CD14-positive monocyte (primary cell): ENCODE results near the gene SUPT5H. TPM values are rescaled to one million over a fixed set of nuclear protein-coding genes. Genes with fewer than 3 reads are reported as not detected.

Experiments used
- DNase-seq, 3 donors: peaks; one replicate each; pipeline ENCODE4 v3.0.0-alpha.2; 2011 to 2022
- H2AFZ ChIP-seq: 2 replicates; pipeline ENCODE4 v1.6.0; 2012; ENCODE audit warnings: mild to moderate bottlenecking, low read depth, low read length, inconsistent platforms; ENCODE audit not compliant: insufficient read depth, poor library complexity, severe bottlenecking
- H3K27ac ChIP-seq, 2 donors: 1 replicate in 1 of 2; 2 replicates in 1 of 2; pipeline ENCODE4 v1.5.1; 2012 to 2013; ENCODE audit warnings: low read length in 2 of 2, control low read depth in 1 of 2, inconsistent platforms in 1 of 2, low read depth in 1 of 2, mild to moderate bottlenecking in 1 of 2
- H3K27me3 ChIP-seq, 2 donors: one replicate each; pipeline versions ENCODE4 v1.6.0 to v1.6.1; 2011 to 2013; ENCODE audit warnings: low read length in 2 of 2; ENCODE audit not compliant: control insufficient read depth in 2 of 2, insufficient read depth in 2 of 2
- H3K36me3 ChIP-seq, 2 donors: replicated peaks in 1 of 2; 1 replicate in 1 of 2; 2 replicates in 1 of 2; pipeline versions ENCODE4 v1.5.1 to v1.6.1; 2012 to 2013; ENCODE audit warnings: low read length in 2 of 2, control low read depth in 1 of 2, inconsistent platforms in 1 of 2, mild to moderate bottlenecking in 1 of 2; ENCODE audit not compliant: insufficient read depth in 2 of 2, control insufficient read depth in 1 of 2
- H3K4me1 ChIP-seq, 2 donors: 1 replicate in 1 of 2; 2 replicates in 1 of 2; pipeline versions ENCODE4 v1.5.1 to v1.6.1; 2012 to 2013; ENCODE audit warnings: low read length in 2 of 2, control low read depth in 1 of 2, inconsistent platforms in 1 of 2, mild to moderate bottlenecking in 1 of 2, moderate library complexity in 1 of 2; ENCODE audit not compliant: insufficient read depth in 2 of 2, control insufficient read depth in 1 of 2
- H3K4me2 ChIP-seq: replicated peaks from 2 replicates; pipeline ENCODE3; 2012; ENCODE audit warnings: low read length, moderate library complexity, mild to moderate bottlenecking; ENCODE audit not compliant: poor library complexity, severe bottlenecking; ENCODE audit errors: extremely low read depth
- H3K4me3 ChIP-seq, 3 experiments: fragments of 200-600 bp in 1 of 3; sonication (generic) in 1 of 3; replicated peaks in 1 of 3; 1 replicate in 2 of 3; 2 replicates in 1 of 3; pipeline ENCODE4 v1.5.1; 2011 to 2013; ENCODE audit warnings: low read length in 3 of 3, mild to moderate bottlenecking in 3 of 3, control low read depth in 2 of 3, low read depth in 2 of 3, inconsistent platforms in 1 of 3, moderate library complexity in 1 of 3
- H3K79me2 ChIP-seq: 2 replicates; pipeline ENCODE4 v1.6.0; 2012; ENCODE audit warnings: mild to moderate bottlenecking, control low read depth, inconsistent platforms, low read length, moderate library complexity; ENCODE audit not compliant: insufficient read depth
- H3K9ac ChIP-seq: 2 replicates; pipeline ENCODE4 v1.6.0; 2017; ENCODE audit warnings: low read length, mild to moderate bottlenecking; ENCODE audit not compliant: insufficient read depth, poor library complexity, severe bottlenecking
- H3K9me3 ChIP-seq, 2 donors: replicated peaks in 1 of 2; 1 replicate in 1 of 2; 2 replicates in 1 of 2; pipeline versions ENCODE4 v1.5.1 to v1.6.1; 2012 to 2013; ENCODE audit warnings: low read length in 2 of 2, control low read depth in 1 of 2; ENCODE audit not compliant: control insufficient read depth in 1 of 2, insufficient read depth in 1 of 2
- H4K20me1 ChIP-seq: 2 replicates; pipeline ENCODE4 v1.6.0; 2012; ENCODE audit warnings: mild to moderate bottlenecking, low read length, control low read depth, moderate library complexity; ENCODE audit not compliant: insufficient read depth
- H3K27ac Mint-ChIP-seq, 7 donors: one replicate each; pipeline ENCODE4 v1.8.0; 2020; ENCODE audit warnings: mild to moderate bottlenecking in 7 of 7, mixed read lengths in 7 of 7, moderate library complexity in 6 of 7, inconsistent platforms in 2 of 7
- H3K27me3 Mint-ChIP-seq, 3 donors: one replicate each; pipeline ENCODE4 v1.8.0; 2021 to 2022; ENCODE audit warnings: low read depth in 3 of 3, mild to moderate bottlenecking in 3 of 3, mixed read lengths in 3 of 3, moderate library complexity in 3 of 3, inconsistent platforms in 1 of 3
- H3K36me3 Mint-ChIP-seq, 2 donors: one replicate each; pipeline ENCODE4 v1.8.0; 2020; ENCODE audit warnings: mixed read lengths in 2 of 2, inconsistent platforms in 1 of 2, mild to moderate bottlenecking in 1 of 2
- H3K4me1 Mint-ChIP-seq: one replicate; pipeline ENCODE4 v1.8.0; 2020; ENCODE audit warnings: mild to moderate bottlenecking, mixed read lengths
- H3K4me3 Mint-ChIP-seq, 2 donors: one replicate each; pipeline ENCODE4 v1.8.0; 2020; ENCODE audit warnings: mild to moderate bottlenecking in 2 of 2, mixed read lengths in 2 of 2, moderate library complexity in 1 of 2
- H3K9me3 Mint-ChIP-seq, 7 donors: one replicate each; pipeline ENCODE4 v1.8.0; 2020 to 2022; ENCODE audit warnings: mixed read lengths in 7 of 7, mild to moderate bottlenecking in 6 of 7, moderate library complexity in 6 of 7, inconsistent platforms in 2 of 7
- WGBS: methylation state at CpG from one replicate; pipeline ENCODE4 v1.1.5; 2013; ENCODE audit warnings: missing lambda C conversion rate; ENCODE audit not compliant: insufficient coverage; 5-methylcytosine and 5-hydroxymethylcytosine counted together
- intact Hi-C, 2 donors: fragments of 100-400 bp; cut with micrococcal nuclease; formaldehyde crosslinking; loops; one replicate each; pipeline versions ENCODE4 v1.15.0 to v1.15.1; 2023
- polyA minus RNA-seq: library from RNA; depleted of rRNA, polyadenylated mRNA; stranded (reverse); fragments of >200 nt; gene quantifications from 2 replicates; pipeline ENCODE4 v1.2.3, GENCODE V29; 2012
- polyA plus RNA-seq, 3 donors: library from polyadenylated mRNA; depleted of rRNA in 1 of 3; unstranded in 2 of 3; stranded (reverse) in 1 of 3; fragments of 300-500 nt in 2 of 3; fragments of >200 nt in 1 of 3; fragmentation: Illumina TruSeq in 2 of 3; gene quantifications; 1 replicate in 2 of 3; 2 replicates in 1 of 3; pipeline ENCODE4 v1.2.3, GENCODE V29; 2012 to 2021
- total RNA-seq, 12 experiments: library from RNA in 1 of 12; stranded (reverse) in 1 of 12; fragments of 120-200 nt in 1 of 12; gene quantifications; one replicate each; pipeline ENCODE4 v1.2.4 and lab custom pipeline; 2013 to 2026; ENCODE audit warnings: mixed read lengths in 6 of 12, inconsistent platforms in 1 of 12
- TF ChIP-seq, protein P1 (sequence below): fragments of 200-600 bp; IDR thresholded peaks from one replicate; pipeline ENCODE4 v1.8.0; 2022; ENCODE audit warnings: antibody characterized with exemption, mild to moderate bottlenecking

SUPT5H gene
- total RNA-seq (2013), result 69.4 TPM
- polyA plus RNA-seq, result 10 to 100 TPM; 43.6 to 83.2 (median 50.7) TPM
- 50.3 and 71.2 TPM in 2 replicates for polyA minus RNA-seq
- total RNA-seq (lab: John Stamatoyannopoulos, UW), result 37.9 to 113 (median 87.0) reads per million in 11 experiments

DNA sequence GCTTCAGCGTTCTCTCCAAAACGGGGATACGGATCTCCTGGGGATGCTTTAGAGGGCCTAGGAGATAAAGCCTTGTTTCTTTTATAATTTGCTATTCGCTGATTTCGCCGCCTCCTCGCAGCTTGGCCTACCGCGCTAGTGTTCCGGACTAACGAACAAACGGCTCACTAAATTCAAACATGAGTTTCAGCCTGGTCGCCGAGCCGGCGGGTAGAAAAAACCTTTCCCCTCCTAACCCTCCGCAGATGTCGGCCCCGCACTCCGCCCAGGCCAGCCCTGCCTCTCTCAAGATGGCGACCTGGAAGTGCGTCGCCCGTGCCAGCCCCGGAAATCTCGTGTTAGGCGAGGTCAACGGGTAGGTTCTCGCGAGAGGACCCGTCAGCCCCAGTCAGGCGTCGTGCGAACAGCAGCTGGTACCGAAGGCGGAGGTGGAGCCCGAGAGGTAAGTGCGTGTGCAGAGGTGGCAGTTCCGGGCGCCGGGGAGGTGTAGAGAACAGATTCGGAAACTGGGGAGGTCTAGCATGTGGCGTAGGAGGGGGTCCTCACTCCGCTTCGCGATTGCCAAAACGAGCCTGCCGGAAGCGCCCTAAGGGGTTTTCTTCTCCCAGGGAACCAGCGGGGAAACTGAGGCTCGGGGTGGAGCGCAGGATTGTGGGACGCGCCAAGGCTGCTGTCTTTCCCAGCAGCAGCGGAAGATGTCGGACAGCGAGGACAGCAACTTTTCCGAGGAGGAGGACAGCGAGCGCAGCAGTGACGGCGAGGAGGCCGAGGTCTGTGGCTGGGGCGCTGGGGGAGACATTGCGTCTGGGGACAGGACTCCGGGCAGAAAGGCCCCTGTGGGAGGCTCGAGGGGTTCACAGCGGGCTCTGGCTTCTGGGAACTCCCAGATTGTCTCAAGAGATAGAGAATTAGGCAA lies at the start of gene SUPT5H:
Gene SUPT5H, plus strand, starts transcription at position 387 of the 916 bp plus-strand sequence. Its CDS starts 309 bp downstream, at position 696.
- peak within 1 kb of the TSS; percentile 77 for H2AFZ ChIP-seq
- peaks cover 0 to 3% (median 0%) of the 10 kb centered on the region in 7 donors for H3K9me3 Mint-ChIP-seq
- H3K9me3 ChIP-seq, result no peaks in the 10 kb centered on the region
- peaks cover 16 to 23% of the 10 kb centered on the region in 2 donors for H3K36me3 Mint-ChIP-seq
- H4K20me1 ChIP-seq, result peaks cover 30% of the 10 kb centered on the region
- peak within 1 kb of the TSS; percentile 94 to 100 for H3K27ac ChIP-seq
- peaks cover 0 to 5% (median 3%) of the 10 kb centered on the region in 3 donors for H3K27me3 Mint-ChIP-seq
- H3K27ac Mint-ChIP-seq, result peak within 1 kb of the TSS; percentile 89 to 100 (median 99)
- no peaks in the 10 kb centered on the region for H3K27me3 ChIP-seq
- peaks cover 4 to 18% of the 10 kb centered on the region in 2 donors for H3K36me3 ChIP-seq
- H3K4me3 Mint-ChIP-seq, result peak within 1 kb of the TSS; percentile 97 to 98
- under 1% methylated on average over 68 of the region's 68 CpGs for WGBS
- intact Hi-C loops, result loop anchor here (2.0 to 10.0 kb wide), 3 partner anchors 57 to 92 kb away; partner anchors contain the start of gene EID2B (in 1 of the 2)
- DNase-seq, result peak; percentile 97
- peak within 1 kb of the TSS; percentile 55 to 100 (median 95) for H3K4me3 ChIP-seq
- H3K4me1 ChIP-seq, result peaks cover 36 to 40% of the 10 kb centered on the region in 2 donors
- TF ChIP-seq, protein P1, sequence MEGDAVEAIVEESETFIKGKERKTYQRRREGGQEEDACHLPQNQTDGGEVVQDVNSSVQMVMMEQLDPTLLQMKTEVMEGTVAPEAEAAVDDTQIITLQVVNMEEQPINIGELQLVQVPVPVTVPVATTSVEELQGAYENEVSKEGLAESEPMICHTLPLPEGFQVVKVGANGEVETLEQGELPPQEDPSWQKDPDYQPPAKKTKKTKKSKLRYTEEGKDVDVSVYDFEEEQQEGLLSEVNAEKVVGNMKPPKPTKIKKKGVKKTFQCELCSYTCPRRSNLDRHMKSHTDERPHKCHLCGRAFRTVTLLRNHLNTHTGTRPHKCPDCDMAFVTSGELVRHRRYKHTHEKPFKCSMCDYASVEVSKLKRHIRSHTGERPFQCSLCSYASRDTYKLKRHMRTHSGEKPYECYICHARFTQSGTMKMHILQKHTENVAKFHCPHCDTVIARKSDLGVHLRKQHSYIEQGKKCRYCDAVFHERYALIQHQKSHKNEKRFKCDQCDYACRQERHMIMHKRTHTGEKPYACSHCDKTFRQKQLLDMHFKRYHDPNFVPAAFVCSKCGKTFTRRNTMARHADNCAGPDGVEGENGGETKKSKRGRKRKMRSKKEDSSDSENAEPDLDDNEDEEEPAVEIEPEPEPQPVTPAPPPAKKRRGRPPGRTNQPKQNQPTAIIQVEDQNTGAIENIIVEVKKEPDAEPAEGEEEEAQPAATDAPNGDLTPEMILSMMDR, result no peak
- H3K4me1 Mint-ChIP-seq, result peaks cover 51% of the 10 kb centered on the region
- H3K79me2 ChIP-seq, result peaks cover 60% of the 10 kb centered on the region
- peak within 1 kb of the TSS; percentile 98 for H3K9ac ChIP-seq
- peak within 1 kb of the TSS; percentile 79 for H3K4me2 ChIP-seq
